HEK293 (cell line): ENCODE results near the gene NOVA2.

Experiments
- CTCF ChIA-PET: fragments of 350-600 bp; formaldehyde crosslinking; extraction: SDS; loops from one replicate; lab custom pipeline; 2021; ENCODE audit warnings: antibody characterized with exemption; lab: Yijun Ruan, JAX
- POLR2A ChIA-PET: fragments of 300-600 bp; formaldehyde crosslinking; extraction: SDS; loops from one replicate; lab custom pipeline; 2020; ENCODE audit warnings: antibody characterized with exemption, inconsistent platforms; lab: Yijun Ruan, JAX
- H3K27ac ChIP-seq: fragments of 200-500 bp; sonication (Bioruptor generic); 2 replicates; pipeline ENCODE4 v1.5.1; 2014; ENCODE audit warnings: low read depth, low read length, control low read depth, inconsistent platforms; ENCODE audit errors: extremely low read depth
- H3K36me3 ChIP-seq, 2 experiments: fragments of 200-500 bp in 1 of 2; sonication (Bioruptor generic) in 1 of 2; 1 replicate in 1 of 2; 2 replicates in 1 of 2; pipeline ENCODE4 v1.5.1; 2014 to 2017; ENCODE audit warnings: inconsistent platforms in 2 of 2, low read length in 2 of 2; ENCODE audit not compliant: control insufficient read depth in 2 of 2, insufficient read depth in 1 of 2
- H3K4me1 ChIP-seq: fragments of 200-500 bp; sonication (Bioruptor generic); 2 replicates; pipeline ENCODE4 v1.5.1; 2014; ENCODE audit warnings: mild to moderate bottlenecking, low read length, inconsistent platforms; ENCODE audit not compliant: control insufficient read depth, insufficient read depth
- H3K4me3 ChIP-seq: 2 replicates; pipeline ENCODE4 v1.5.1; 2011; ENCODE audit warnings: low read depth, mild to moderate bottlenecking, control low read depth, low read length, moderate library complexity
- H3K9me3 ChIP-seq: fragments of 200-500 bp; sonication (Bioruptor generic); 2 replicates; pipeline ENCODE4 v1.5.1; 2014; ENCODE audit warnings: low read depth, low read length, inconsistent platforms; ENCODE audit not compliant: control insufficient read depth, insufficient read depth
- BCL11A ChIP-seq: fragments of 450-650 bp; formaldehyde crosslinking; IDR thresholded peaks from 2 replicates; pipeline ENCODE4 v1.5.1; 2016; ENCODE audit warnings: low read depth, missing biosample characterization, missing genetic modification characterization
- CTCF ChIP-seq: fragments of 450-650 bp; formaldehyde crosslinking; IDR thresholded peaks from 2 replicates; pipeline ENCODE4 v1.5.1; 2016; ENCODE audit warnings: missing biosample characterization, missing genetic modification characterization
- KLF7 ChIP-seq: fragments of 450-650 bp; formaldehyde crosslinking; IDR thresholded peaks from 2 replicates; pipeline ENCODE4 v1.5.1; 2016; ENCODE audit warnings: missing biosample characterization, missing genetic modification characterization, borderline replicate concordance
- KLF8 ChIP-seq: fragments of 450-650 bp; formaldehyde crosslinking; IDR thresholded peaks from 2 replicates; pipeline ENCODE4 v1.5.1; 2016; ENCODE audit warnings: missing biosample characterization, missing genetic modification characterization
- OSR2 ChIP-seq: fragments of 450-650 bp; formaldehyde crosslinking; IDR thresholded peaks from 2 replicates; pipeline ENCODE4 v1.5.1; 2016; ENCODE audit warnings: missing biosample characterization, missing genetic modification characterization
- ZNF121 ChIP-seq: fragments of 450-650 bp; formaldehyde crosslinking; IDR thresholded peaks from 2 replicates; pipeline ENCODE4 v1.5.1; 2016; ENCODE audit warnings: missing biosample characterization, missing genetic modification characterization
- ZNF140 ChIP-seq: fragments of 450-650 bp; formaldehyde crosslinking; IDR thresholded peaks from 2 replicates; pipeline ENCODE4 v1.5.1; 2016; ENCODE audit warnings: missing biosample characterization, missing genetic modification characterization
- ZNF202 ChIP-seq: fragments of 450-650 bp; formaldehyde crosslinking; IDR thresholded peaks from 2 replicates; pipeline ENCODE4 v1.5.1; 2016; ENCODE audit warnings: missing biosample characterization, missing genetic modification characterization, borderline replicate concordance
- ZNF211 ChIP-seq: fragments of 450-650 bp; formaldehyde crosslinking; IDR thresholded peaks from 2 replicates; pipeline ENCODE4 v1.5.1; 2016; ENCODE audit warnings: low read depth, missing biosample characterization, missing genetic modification characterization
- ZNF302 ChIP-seq: fragments of 450-650 bp; formaldehyde crosslinking; IDR thresholded peaks from 2 replicates; pipeline ENCODE4 v1.5.1; 2016; ENCODE audit warnings: missing biosample characterization, missing genetic modification characterization, low read depth
- ZNF350 ChIP-seq: fragments of 450-650 bp; formaldehyde crosslinking; IDR thresholded peaks from 2 replicates; pipeline ENCODE4 v1.5.0; 2017; ENCODE audit warnings: missing biosample characterization, mild to moderate bottlenecking, missing genetic modification characterization
- ZNF354C ChIP-seq: fragments of 450-650 bp; formaldehyde crosslinking; IDR thresholded peaks from 2 replicates; pipeline ENCODE4 v1.5.1; 2016; ENCODE audit warnings: missing biosample characterization, missing genetic modification characterization, low read depth, borderline replicate concordance
- ZNF366 ChIP-seq: fragments of 450-650 bp; formaldehyde crosslinking; conservative IDR thresholded peaks from 2 replicates; pipeline ENCODE4 v1.5.1; 2016; ENCODE audit warnings: missing biosample characterization, missing genetic modification characterization
- ZNF391 ChIP-seq: fragments of 450-650 bp; formaldehyde crosslinking; IDR thresholded peaks from 2 replicates; pipeline ENCODE4 v1.5.1; 2016; ENCODE audit warnings: low read depth, missing biosample characterization, missing genetic modification characterization, borderline replicate concordance
- ZNF558 ChIP-seq: fragments of 450-650 bp; formaldehyde crosslinking; IDR thresholded peaks from 2 replicates; pipeline ENCODE4 v1.5.1; 2016; ENCODE audit warnings: missing biosample characterization, missing genetic modification characterization
- ZNF596 ChIP-seq: fragments of 450-650 bp; IDR thresholded peaks from 2 replicates; pipeline ENCODE4 v1.5.0; 2018; ENCODE audit warnings: missing biosample characterization, mild to moderate bottlenecking, missing genetic modification characterization, moderate library complexity
- ZNF626 ChIP-seq: fragments of 450-650 bp; sonication (Bioruptor Pico); formaldehyde crosslinking; IDR thresholded peaks from 2 replicates; pipeline ENCODE4 v1.5.1; 2018; ENCODE audit warnings: missing biosample characterization, missing genetic modification characterization, inconsistent platforms
- ZNF639 ChIP-seq: fragments of 450-650 bp; formaldehyde crosslinking; IDR thresholded peaks from 2 replicates; pipeline ENCODE4 v1.5.1; 2016; ENCODE audit warnings: missing biosample characterization, missing genetic modification characterization
- ZNF701 ChIP-seq: fragments of 450-650 bp; formaldehyde crosslinking; IDR thresholded peaks from 2 replicates; pipeline ENCODE4 v1.5.1; 2016; ENCODE audit warnings: missing biosample characterization, missing genetic modification characterization
- ZNF76 ChIP-seq: fragments of 450-650 bp; formaldehyde crosslinking; IDR thresholded peaks from 2 replicates; pipeline ENCODE4; 2016; ENCODE audit warnings: low read depth, missing biosample characterization, missing genetic modification characterization, borderline replicate concordance
- ZNF785 ChIP-seq: fragments of 450-650 bp; formaldehyde crosslinking; IDR thresholded peaks from 2 replicates; pipeline ENCODE4 v1.5.1; 2016; ENCODE audit warnings: missing biosample characterization, missing genetic modification characterization
- ZNF791 ChIP-seq: fragments of 450-650 bp; formaldehyde crosslinking; IDR thresholded peaks from 2 replicates; pipeline ENCODE4 v1.5.1; 2016; ENCODE audit warnings: missing biosample characterization, missing genetic modification characterization
- ZNF792 ChIP-seq: fragments of 450-650 bp; formaldehyde crosslinking; IDR thresholded peaks from 2 replicates; pipeline ENCODE4 v1.5.1; 2016; ENCODE audit warnings: missing biosample characterization, missing genetic modification characterization

The NOVA2 gene

GRCh38 chr19:45960595-45961235 is 12.9 kb downstream of the NOVA2 start:
- TF ChIP-seq ZNF350 (tag by site-specific recombination) = no peak
- TF ChIP-seq ZNF121 (tag by site-specific recombination) = no peak
- Histone ChIP-seq H3K36me3 (peaks cover 0 to 12% of the 10 kb centered on the region in 2 experiments; a peak in 1 of 3 replicates), H3K4me1 (no peaks in the 10 kb centered on the region), H3K9me3 (no peaks in the 10 kb centered on the region), H3K27ac (no peak overlapping the region), H3K4me3 (no peak overlapping the region)
- ChIA-PET CTCF (interaction anchor here (0.6 to 1.0 kb wide), 3 partner anchors 8 to 27 kb away, joined by 3 read pairs; no protein-coding TSS in a partner anchor), POLR2A (interaction anchor here (1.5 kb wide), 1 partner anchor 35 kb away, joined by 6 read pairs; the partner anchor contains the start of gene CCDC61)

GRCh38 chr19:45959517-45960025 is 14.1 kb downstream of the NOVA2 start:
- Histone ChIP-seq H3K27ac (no peak overlapping the region), H3K9me3 (no peaks in the 10 kb centered on the region), H3K4me3 (no peak overlapping the region), H3K4me1 (no peaks in the 10 kb centered on the region)
- CTCF ChIA-PET = interaction anchor here (0.6 to 0.9 kb wide), 3 partner anchors 9 to 514 kb away, joined by 4 to 9 read pairs (median 5); no protein-coding TSS in a partner anchor
- peak; percentile 91 for TF ChIP-seq ZNF596
- 0 out of 2 replicates have a peak, but pooled peaks have one; percentile 22 for TF ChIP-seq ZNF366 (tag by site-specific recombination)
- TF ChIP-seq ZNF791 (tag by site-specific recombination) = 0 out of 2 replicates have a peak, but pooled peaks have one; percentile 5
- no peak for TF ChIP-seq BCL11A (tag by site-specific recombination)
- TF ChIP-seq, all 188 proteins: peak for 3
- POLR2A ChIA-PET = no interaction called here
- peaks cover 0 to 12% of the 10 kb centered on the region in 2 experiments; a peak in 1 of 3 replicates for H3K36me3 ChIP-seq

- ChIA-PET POLR2A (no interaction called here), CTCF (interaction anchor here (0.6 to 0.9 kb wide), 3 partner anchors 10 to 513 kb away, joined by 4 to 9 read pairs (median 5); no protein-coding TSS in a partner anchor)
- Histone ChIP-seq H3K4me3 (no peak overlapping the region), H3K4me1 (no peaks in the 10 kb centered on the region), H3K9me3 (no peaks in the 10 kb centered on the region), H3K36me3 (peaks cover 0 to 12% of the 10 kb centered on the region in 2 experiments; a peak in 1 of 3 replicates), H3K27ac (no peak overlapping the region)
- no peak for TF ChIP-seq KLF8 (tag by site-specific recombination)
- TF ChIP-seq ZNF76 (tag by site-specific recombination) = no peak
- no peak for TF ChIP-seq ZNF202
- no peak for TF ChIP-seq ZNF701 (tag by site-specific recombination)
- no peak for TF ChIP-seq ZNF391
- TF ChIP-seq ZNF639 (tag by site-specific recombination) = no peak
- TF ChIP-seq KLF7 (tag by site-specific recombination) = no peak
- no peak for TF ChIP-seq OSR2 (tag by site-specific recombination)
- TF ChIP-seq ZNF211 (tag by site-specific recombination) = no peak
- TF ChIP-seq ZNF626 (tag by site-specific recombination) = no peak
- TF ChIP-seq ZNF302 (tag by site-specific recombination) = no peak
- no peak for TF ChIP-seq ZNF558 (tag by site-specific recombination)
- TF ChIP-seq CTCF = no peak
- no peak for TF ChIP-seq ZNF792 (tag by site-specific recombination)
- no peak for TF ChIP-seq ZNF785
- TF ChIP-seq ZNF140 (tag by site-specific recombination) = no peak
- TF ChIP-seq ZNF354C (tag by site-specific recombination) = no peak
These were observed 14.7 kb downstream of the NOVA2 start for GRCh38 chr19:45958769-45959516.
